Lung (tissue), 12 donors: ENCODE data around the gene RNPEPL1. TPM values are rescaled to one million over a fixed set of nuclear protein-coding genes. Genes with fewer than 3 reads are reported as not detected.

Experiments
- ATAC-seq: fragments of 200-7000 bp; cut with Tn5 transposase; one replicate; pipeline ENCODE4 v1.9.1; 2020; ENCODE audit warnings: moderate number of reproducible peaks; ENCODE audit not compliant: insufficient read depth, low FRiP score
- DNase-seq, 3 donors: peaks; one replicate each; pipeline ENCODE4 v3.0.0-alpha.2; 2013 to 2017
- H3K27ac ChIP-seq, 2 donors: one replicate each; pipeline ENCODE4 v1.5.1; 2013; ENCODE audit warnings: mild to moderate bottlenecking in 2 of 2, moderate library complexity in 2 of 2, control low read depth in 1 of 2, inconsistent platforms in 1 of 2, low read depth in 1 of 2, low read length in 1 of 2
- H3K27me3 ChIP-seq, 3 donors: one replicate each; pipeline ENCODE4 v1.5.1; 2013; ENCODE audit warnings: low read length in 2 of 3; ENCODE audit not compliant: control insufficient read depth in 3 of 3, insufficient read depth in 3 of 3
- H3K36me3 ChIP-seq, 4 donors: one replicate each; pipeline ENCODE4 v1.5.1; 2013; ENCODE audit warnings: low read length in 4 of 4, mild to moderate bottlenecking in 1 of 4, moderate library complexity in 1 of 4; ENCODE audit not compliant: control insufficient read depth in 4 of 4, insufficient read depth in 4 of 4
- H3K4me1 ChIP-seq, 5 donors: one replicate each; pipeline ENCODE4 v1.5.1; 2013; ENCODE audit warnings: low read length in 5 of 5, mild to moderate bottlenecking in 2 of 5, moderate library complexity in 1 of 5; ENCODE audit not compliant: control insufficient read depth in 5 of 5, insufficient read depth in 5 of 5
- H3K4me3 ChIP-seq: one replicate; pipeline ENCODE4 v1.5.1; 2013; ENCODE audit warnings: mild to moderate bottlenecking, control low read depth, moderate library complexity
- H3K9ac ChIP-seq, 2 donors: one replicate each; pipeline ENCODE4 v1.5.1; 2013; ENCODE audit warnings: low read length in 2 of 2, control low read depth in 1 of 2; ENCODE audit not compliant: insufficient read depth in 1 of 2
- H3K9me3 ChIP-seq, 4 donors: one replicate each; pipeline ENCODE4 v1.5.1; 2013; ENCODE audit warnings: low read length in 3 of 4, mild to moderate bottlenecking in 1 of 4, moderate library complexity in 1 of 4; ENCODE audit not compliant: control insufficient read depth in 4 of 4, insufficient read depth in 3 of 4
- WGBS, 2 donors: extraction: QIAGEN DNeasy Blood & Tissue Kit; methylation state at CpG; one replicate each; pipeline ENCODE4 v1.1.7; 2013; 5-methylcytosine and 5-hydroxymethylcytosine counted together
- polyA plus RNA-seq, 2 donors: library from polyadenylated mRNA; stranded (reverse); fragments of 200-250 nt; gene quantifications; one replicate each; pipeline ENCODE4 v1.2.1, GENCODE V29; 2013
- total RNA-seq, 2 donors: library from RNA; depleted of rRNA in 1 of 2; stranded (reverse); fragments of >200 nt in 1 of 2; gene quantifications; one replicate each; pipeline ENCODE4 v1.2.1, GENCODE V29; 2014 to 2021
- TF ChIP-seq, protein P1 (sequence below): IDR thresholded peaks from 2 replicates; pipeline ENCODE4 v1.5.1; 2012; ENCODE audit warnings: mild to moderate bottlenecking; ENCODE audit errors: control extremely low read depth, extremely low read depth
- donor health status: control.
- donor health status: control.
- donor health status: Bipolar disorder and iron deficiency.
- donor health status: healthy.
- donor health status: DM: yes; HTN: yes; CAD: no.

Gene RNPEPL1
- total and polyA plus RNA-seq, 4 donors = 24.5 to 235 (median 88.2) TPM

GRCh38 chr2:240604939-240605716 lies 36.8 kb downstream of the RNPEPL1 start:
- no peak overlapping the region for H3K4me3 ChIP-seq

DNA sequence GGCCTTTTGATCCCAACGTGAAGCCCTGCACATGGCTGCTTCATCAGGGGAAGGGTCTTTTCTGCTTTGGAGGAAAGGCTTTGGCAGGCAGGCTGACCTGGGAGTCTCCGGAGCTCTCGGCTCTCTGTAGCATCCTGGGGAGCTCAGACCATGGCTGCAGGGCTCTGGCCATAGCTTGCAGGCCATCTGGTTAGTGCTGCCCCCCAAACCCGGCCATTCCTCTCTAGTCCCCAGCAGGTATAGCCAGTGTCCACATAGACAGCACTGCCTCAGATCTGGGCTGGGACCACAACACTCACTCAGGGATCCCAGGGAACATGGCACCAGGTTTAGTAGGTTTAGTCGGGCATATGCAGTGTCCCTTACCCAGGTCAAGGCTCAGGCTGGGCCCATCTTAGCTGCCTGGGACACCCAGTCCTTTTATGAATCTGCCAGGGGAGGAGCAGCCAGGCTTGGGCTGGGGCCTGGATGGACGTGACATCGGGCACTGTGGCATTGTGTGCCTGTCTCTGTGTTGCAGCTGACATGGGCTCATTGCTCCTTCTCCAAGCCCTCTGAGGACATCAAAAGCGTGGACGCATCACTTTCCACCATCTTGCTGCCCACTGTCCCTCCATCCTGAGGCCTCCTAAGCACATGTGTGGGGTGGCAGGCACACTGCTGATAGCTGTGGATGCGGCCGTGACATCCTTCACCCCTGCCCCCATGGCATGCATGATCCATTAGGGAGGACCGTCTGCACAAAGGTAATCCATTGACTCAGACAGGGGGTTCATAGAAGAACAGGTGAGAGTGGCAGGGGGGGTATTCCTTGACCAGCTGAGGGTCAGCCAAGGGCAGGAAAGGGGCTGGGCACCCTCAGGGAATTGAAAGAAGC lies 37.8 kb downstream of the RNPEPL1 start:
- no peak for DNase-seq
- no peaks in the 10 kb centered on the region for H3K9me3 ChIP-seq
- no peak overlapping the region for H3K27ac ChIP-seq
- H3K36me3 ChIP-seq = no peaks in the 10 kb centered on the region
- no peak overlapping the region for H3K9ac ChIP-seq
- 86 to 88% methylated on average over 12 of the region's 12 CpGs for WGBS, 2 donors
- H3K27me3 ChIP-seq = no peaks in the 10 kb centered on the region
- TF ChIP-seq, protein P1, sequence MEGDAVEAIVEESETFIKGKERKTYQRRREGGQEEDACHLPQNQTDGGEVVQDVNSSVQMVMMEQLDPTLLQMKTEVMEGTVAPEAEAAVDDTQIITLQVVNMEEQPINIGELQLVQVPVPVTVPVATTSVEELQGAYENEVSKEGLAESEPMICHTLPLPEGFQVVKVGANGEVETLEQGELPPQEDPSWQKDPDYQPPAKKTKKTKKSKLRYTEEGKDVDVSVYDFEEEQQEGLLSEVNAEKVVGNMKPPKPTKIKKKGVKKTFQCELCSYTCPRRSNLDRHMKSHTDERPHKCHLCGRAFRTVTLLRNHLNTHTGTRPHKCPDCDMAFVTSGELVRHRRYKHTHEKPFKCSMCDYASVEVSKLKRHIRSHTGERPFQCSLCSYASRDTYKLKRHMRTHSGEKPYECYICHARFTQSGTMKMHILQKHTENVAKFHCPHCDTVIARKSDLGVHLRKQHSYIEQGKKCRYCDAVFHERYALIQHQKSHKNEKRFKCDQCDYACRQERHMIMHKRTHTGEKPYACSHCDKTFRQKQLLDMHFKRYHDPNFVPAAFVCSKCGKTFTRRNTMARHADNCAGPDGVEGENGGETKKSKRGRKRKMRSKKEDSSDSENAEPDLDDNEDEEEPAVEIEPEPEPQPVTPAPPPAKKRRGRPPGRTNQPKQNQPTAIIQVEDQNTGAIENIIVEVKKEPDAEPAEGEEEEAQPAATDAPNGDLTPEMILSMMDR = no peak
- peaks cover 0 to 9% (median 5%) of the 10 kb centered on the region in 5 donors for H3K4me1 ChIP-seq
- H3K4me3 ChIP-seq = no peak overlapping the region
- no peak for ATAC-seq

More at GRCh38 chr2:240604939-240605716, 36.8 kb downstream of the RNPEPL1 start:
- Histone ChIP-seq H3K27ac (no peak overlapping the region), H3K27me3 (no peaks in the 10 kb centered on the region), H3K36me3 (no peaks in the 10 kb centered on the region), H3K4me1 (peaks cover 0 to 9% (median 5%) of the 10 kb centered on the region in 5 donors), H3K9me3 (no peaks in the 10 kb centered on the region), H3K9ac (no peak overlapping the region)
- WGBS, 2 donors = 90 to 91% methylated on average over 19 of the region's 19 CpGs
- ATAC-seq = no peak
- TF ChIP-seq, protein P1 = no peak
- DNase-seq = no peak

- DNase-seq (no peak), ATAC-seq (no peak)
- TF ChIP-seq, protein P1 = no peak
- 71 to 72% methylated on average over 10 of the region's 10 CpGs for WGBS, 2 donors
- H3K4me3 ChIP-seq = no peak overlapping the region
- peaks cover 0 to under 1% (median 0%) of the 10 kb centered on the region in 4 donors for H3K9me3 ChIP-seq
- peaks cover 0 to 8% (median 0%) of the 10 kb centered on the region in 5 donors for H3K4me1 ChIP-seq
- H3K9ac ChIP-seq = no peak overlapping the region
- H3K27ac ChIP-seq = no peak overlapping the region
- H3K27me3 ChIP-seq = no peaks in the 10 kb centered on the region
- no peaks in the 10 kb centered on the region for H3K36me3 ChIP-seq
Measured at GRCh38 chr2:240611601-240612210, 43.4 kb downstream of the RNPEPL1 start.
